Activated gamma-delta T cell treated with anti-CD3 and anti-CD28 coated beads, Interleukin-2, amount 50 U/mL, for 16 hours (primary cell): ENCODE data around the gene PPM1H.
"Not testable (repeated sequence)": the region's sequence is repeated elsewhere in the genome, so short reads cannot be mapped to it uniquely, and the experiment has no call there.

Source experiments
- DNase-seq: peaks from one replicate; pipeline ENCODE4 v3.0.0-alpha.2; 2020; ENCODE audit warnings: low read depth

Gene PPM1H

GRCh38 chr12:62766496-62766895 lies 168.5 kb downstream of the PPM1H start:
- DNase-seq, result no peak

- DNase-seq, result no peak
Observed at GRCh38 chr12:62763861-62764645, 170.9 kb downstream of the PPM1H start.

- DNase-seq, result no peak
Observed at GRCh38 chr12:62763312-62763711, 171.6 kb downstream of the PPM1H start.

GRCh38 chr12:62762645-62763044 lies 172.3 kb downstream of the PPM1H start:
- DNase-seq, result no peak

- no peak for DNase-seq
Observed at GRCh38 chr12:62761658-62762057, 173.3 kb downstream of the PPM1H start.

DNA sequence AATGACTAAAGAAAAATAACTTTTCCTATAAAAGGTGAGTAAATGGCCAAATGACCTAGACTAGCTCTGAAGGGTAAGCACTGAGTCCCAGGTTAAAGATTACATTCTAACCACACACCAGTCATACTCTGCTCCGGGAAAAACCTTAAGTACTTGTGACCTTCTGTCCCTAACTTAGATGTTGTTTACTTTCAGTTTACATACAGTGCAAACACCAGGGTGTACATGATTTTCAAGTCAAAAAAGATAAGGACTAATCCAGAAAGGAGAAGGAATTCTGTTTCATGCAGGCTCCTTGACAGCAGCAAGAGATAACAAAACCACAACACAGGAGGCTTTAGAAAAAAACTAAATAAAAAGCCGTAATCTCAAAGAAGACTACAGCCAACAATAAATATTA lies 174.2 kb downstream of the PPM1H start:
- no peak for DNase-seq

- DNase-seq, result not testable (repeated sequence)
Observed at GRCh38 chr12:62760341-62760740, 174.6 kb downstream of the PPM1H start.

- no peak for DNase-seq
Observed at GRCh38 chr12:62758216-62758615, 176.7 kb downstream of the PPM1H start.

GRCh38 chr12:62757048-62757447 lies 177.9 kb downstream of the PPM1H start:
- no peak for DNase-seq

- no peak for DNase-seq
Observed at GRCh38 chr12:62754706-62755105, 180.2 kb downstream of the PPM1H start.

- no peak for DNase-seq
Observed at GRCh38 chr12:62751810-62752155, 183.2 kb downstream of the PPM1H start.

GRCh38 chr12:62750941-62751809 lies 183.8 kb downstream of the PPM1H start:
- DNase-seq, result no peak

GRCh38 chr12:62749586-62749985 lies 185.4 kb downstream of the PPM1H start:
- no peak for DNase-seq

DNA sequence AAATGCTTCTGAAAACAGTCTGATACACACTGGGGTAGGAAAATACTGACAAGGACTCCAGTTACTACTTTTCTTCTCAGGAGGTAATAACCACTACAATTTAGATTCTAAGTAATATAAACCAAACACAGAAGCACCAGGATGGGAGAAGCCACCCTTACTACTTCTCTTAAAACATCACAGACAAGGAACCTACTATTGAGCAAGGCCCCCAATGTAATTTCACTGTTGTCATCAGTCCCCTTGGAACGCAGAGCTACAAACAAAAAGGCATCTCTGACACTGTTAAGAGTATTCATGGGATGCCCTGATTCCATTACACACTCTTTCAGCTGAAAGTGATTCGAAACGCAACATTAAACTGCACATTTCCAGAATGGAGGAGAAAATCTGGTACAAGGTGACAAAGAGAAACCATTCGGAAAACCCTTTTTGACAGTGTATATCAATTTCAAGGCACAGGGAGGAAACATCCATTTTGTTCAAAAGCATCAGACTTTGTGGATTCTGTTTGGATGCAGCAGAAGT lies 185.9 kb downstream of the PPM1H start:
- DNase-seq, result no peak

- DNase-seq, result no peak
Observed at GRCh38 chr12:62744551-62744950, 190.4 kb downstream of the PPM1H start.

GRCh38 chr12:62739266-62740015 lies 195.5 kb downstream of the PPM1H start:
- DNase-seq, result no peak

GRCh38 chr12:62738616-62739015 lies 196.3 kb downstream of the PPM1H start:
- DNase-seq, result no peak

DNA sequence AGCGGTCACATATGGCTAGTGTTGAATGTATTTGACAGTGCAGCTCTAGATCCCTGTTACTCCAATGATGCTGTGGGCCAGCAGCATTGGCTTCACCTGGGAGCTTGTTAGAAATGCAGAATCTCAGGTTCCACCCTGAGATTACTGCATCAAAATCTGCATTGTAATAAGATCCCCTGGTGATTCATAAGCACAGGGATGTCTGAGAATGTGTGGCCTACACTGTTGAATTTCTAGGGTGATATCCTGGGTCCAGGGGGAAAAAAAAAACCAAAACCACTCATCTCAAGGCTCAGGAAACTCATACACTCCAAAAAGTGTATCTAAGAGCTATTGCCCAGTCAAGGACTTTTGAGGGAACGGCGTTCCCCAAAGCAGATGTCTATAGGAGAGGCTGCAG lies 196.8 kb downstream of the PPM1H start:
- DNase-seq, result no peak

- no peak for DNase-seq
Observed at GRCh38 chr12:62737615-62738014, 197.3 kb downstream of the PPM1H start.

- DNase-seq, result no peak
Observed at GRCh38 chr12:62737188-62737587, 197.8 kb downstream of the PPM1H start.

DNA sequence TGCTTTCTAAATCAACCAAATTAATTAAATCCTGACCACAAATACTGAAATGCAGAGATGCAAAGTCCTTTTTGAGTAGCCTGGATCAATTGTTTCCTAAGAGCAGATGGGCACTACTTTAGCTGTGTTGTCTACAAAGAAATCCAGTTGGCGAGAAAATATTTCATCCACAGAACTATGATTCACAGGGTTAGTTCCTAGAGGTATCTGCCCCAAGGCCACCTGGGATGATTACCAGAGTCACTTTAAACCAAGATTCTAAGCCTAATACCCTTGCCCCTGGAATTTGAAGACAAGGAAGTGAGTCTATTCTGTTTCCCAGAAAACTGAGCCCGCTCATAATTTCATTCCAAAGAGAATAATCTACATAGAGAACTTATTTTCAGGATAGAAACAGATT lies 198.4 kb downstream of the PPM1H start:
- DNase-seq, result no peak

DNA sequence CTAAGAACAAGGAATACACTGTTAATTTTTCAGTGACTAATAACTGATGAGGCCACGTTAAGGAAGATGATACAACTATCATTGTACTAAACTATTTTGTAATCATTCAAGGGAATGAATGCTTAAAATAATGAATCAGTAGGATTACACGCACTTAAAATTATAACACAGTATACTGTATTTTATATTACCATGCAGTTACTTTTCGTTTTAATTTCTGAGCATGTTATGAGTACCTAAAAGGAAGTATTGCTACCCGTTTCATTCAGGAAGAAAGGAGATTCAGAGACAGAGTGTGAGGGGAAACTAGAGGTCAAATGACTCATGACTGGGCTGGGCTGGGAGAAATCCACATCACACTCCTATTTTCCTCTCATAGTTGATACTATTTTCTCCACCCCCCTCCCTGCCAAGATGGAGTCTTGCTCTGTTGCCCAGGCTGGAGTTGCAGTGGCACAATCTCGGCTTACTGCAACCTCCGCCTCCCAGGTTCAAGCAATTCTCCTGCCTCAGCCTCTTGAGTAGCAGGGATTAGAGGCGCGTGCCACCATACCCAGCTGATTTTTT lies 202.0 kb downstream of the PPM1H start:
- DNase-seq, result no peak
